Stimulated activated CD4-positive, alpha-beta T cell treated with anti-CD3 and anti-CD28 coated beads, Interleukin-12 subunit alpha, Interleukin-12 subunit beta, amount 100 ng/mL, for 4 hours (primary cell): ENCODE measurements around the gene TMEM200A.

Experiments used
- DNase-seq: peaks from one replicate; pipeline ENCODE4 v3.0.0-alpha.2; 2020

The TMEM200A gene

GRCh38 chr6:130379223-130379622 is 13.4 kb downstream of the TMEM200A start:
- no peak for DNase-seq

- DNase-seq: no peak
These were observed 15.2 kb downstream of the TMEM200A start for GRCh38 chr6:130381012-130381411.

GRCh38 chr6:130381459-130382380 is 15.9 kb downstream of the TMEM200A start:
- no peak for DNase-seq

DNA sequence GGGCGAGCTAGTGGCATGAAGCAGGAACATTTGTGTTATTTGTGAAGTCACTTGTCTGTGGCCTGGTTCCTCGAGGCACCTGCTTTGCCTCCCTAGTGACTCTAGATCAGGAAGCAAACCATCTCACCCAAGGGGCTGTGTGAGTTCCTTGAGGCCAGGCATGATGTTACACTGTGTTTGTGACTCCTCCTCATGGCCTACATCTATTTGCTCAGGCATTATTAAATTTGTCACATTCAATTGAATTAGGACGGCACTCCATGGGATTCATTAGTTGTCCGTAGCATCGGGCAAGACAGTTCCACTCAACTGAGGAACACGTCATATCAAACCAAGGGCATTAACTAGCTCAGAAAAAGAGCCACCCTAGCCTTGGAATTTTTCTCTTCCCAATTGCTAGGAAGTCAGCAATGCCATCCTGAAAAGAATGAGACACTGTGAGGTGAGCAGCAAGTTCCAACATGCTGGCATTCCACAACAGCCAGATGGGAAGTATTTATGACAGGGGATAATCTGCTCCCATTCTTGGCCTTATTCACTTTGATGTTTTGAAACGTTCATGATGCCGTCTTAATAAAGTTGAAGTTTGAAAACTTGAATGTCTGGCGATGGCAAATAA is 17.2 kb downstream of the TMEM200A start:
- DNase-seq: no peak

DNA sequence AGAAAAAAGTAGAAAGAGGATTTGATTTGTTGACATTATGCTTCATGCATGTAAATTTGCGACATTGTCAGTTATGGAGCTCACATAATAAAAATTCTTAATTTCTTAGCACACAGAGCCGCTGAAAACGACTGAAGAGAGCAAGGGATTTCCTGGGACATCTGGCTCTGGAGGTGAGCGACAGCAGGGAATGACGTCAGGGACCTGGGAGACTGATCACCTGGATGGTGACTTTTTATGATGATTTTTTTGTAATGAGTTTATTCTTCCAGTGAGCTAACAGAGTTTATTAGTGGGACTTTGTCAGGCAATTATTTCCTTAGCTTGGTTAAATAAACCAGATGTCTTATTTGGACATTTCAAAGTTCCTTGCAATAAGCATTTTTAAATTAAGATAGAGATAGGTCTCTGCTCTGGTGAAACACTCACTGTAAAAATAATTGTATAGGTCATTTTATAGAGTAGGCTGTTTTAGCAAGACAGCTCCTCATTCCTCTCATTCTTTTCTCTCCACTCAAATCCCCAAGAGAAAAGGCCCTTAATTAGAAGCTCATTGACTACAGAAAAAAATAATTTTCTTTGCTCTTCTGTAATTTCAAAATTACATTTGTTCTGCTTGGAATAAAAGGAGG is 19.4 kb downstream of the TMEM200A start:
- no peak for DNase-seq

DNA sequence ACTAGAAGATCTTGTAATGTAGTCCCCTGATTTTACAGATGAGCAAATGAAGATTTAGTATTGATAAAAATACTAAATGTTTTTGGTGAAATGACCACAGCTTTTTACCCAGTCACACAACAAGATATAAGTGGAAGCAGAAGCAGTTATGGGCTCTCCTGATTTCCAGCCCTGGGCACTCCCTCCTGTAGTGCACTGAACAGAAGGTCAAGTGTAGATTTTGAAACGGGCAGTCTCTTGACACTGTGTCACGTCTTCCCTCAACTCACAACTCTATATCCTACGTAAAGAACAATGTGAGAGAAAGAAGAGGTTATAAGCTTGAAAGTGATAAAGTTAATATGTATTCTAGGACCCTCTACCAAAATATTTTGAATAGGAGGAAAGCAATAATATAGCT is 23.3 kb downstream of the TMEM200A start:
- no peak for DNase-seq

GRCh38 chr6:130390890-130391289 is 25.1 kb downstream of the TMEM200A start:
- DNase-seq: no peak

- no peak for DNase-seq
These were observed 27.5 kb downstream of the TMEM200A start for GRCh38 chr6:130393306-130393705.

- no peak for DNase-seq
These were observed 28.4 kb downstream of the TMEM200A start for GRCh38 chr6:130394246-130394645.

GRCh38 chr6:130395164-130395563 is 29.3 kb downstream of the TMEM200A start:
- no peak for DNase-seq

GRCh38 chr6:130396722-130397121 is 30.9 kb downstream of the TMEM200A start:
- no peak for DNase-seq

DNA sequence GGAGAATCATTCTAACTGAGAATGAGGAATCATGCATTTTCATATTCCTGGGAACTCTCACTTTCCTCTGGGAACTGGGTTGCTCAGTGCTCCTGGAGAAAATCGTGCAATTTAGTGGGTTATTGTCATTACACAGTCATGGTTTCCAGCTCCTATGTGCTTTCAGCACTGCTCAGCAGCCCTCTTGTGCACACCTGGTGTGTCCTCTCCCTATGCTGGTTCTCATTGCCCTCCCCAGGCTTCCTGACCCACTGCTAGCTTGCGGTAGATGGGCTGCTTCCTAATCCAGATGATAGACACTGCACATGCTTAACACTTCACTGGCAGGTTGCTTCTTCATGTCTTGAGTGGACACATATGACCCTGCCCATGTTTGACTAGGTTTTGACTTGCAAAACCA is 39.7 kb downstream of the TMEM200A start:
- DNase-seq: no peak

DNA sequence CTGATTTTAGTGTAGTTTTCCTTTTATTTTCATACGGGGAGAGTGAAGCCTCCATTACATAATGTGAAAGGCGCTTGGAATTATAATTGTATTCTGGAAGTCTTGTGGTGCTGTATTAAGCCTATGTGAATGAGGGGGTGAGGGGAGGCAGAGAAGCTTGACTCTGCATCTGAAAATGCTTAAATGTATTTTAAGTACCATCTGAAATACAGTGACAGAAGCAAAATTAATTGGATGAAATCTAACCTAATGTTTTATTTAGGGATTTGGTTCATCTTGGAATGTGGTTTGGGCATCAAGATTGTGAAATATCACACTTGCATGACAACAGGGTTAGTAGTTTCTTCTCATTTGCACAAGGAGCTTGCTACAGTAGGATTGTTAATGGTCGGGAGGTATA is 41.2 kb downstream of the TMEM200A start:
- DNase-seq: no peak

GRCh38 chr6:130409418-130410100 is 43.7 kb downstream of the TMEM200A start:
- DNase-seq: no peak

GRCh38 chr6:130411481-130411880 is 45.7 kb downstream of the TMEM200A start:
- no peak for DNase-seq

- DNase-seq: no peak
These were observed 46.9 kb downstream of the TMEM200A start for GRCh38 chr6:130412556-130413290.

- no peak for DNase-seq
These were observed 52.1 kb downstream of the TMEM200A start for GRCh38 chr6:130417951-130418350.

GRCh38 chr6:130420911-130421310 is 55.1 kb downstream of the TMEM200A start:
- DNase-seq: no peak

DNA sequence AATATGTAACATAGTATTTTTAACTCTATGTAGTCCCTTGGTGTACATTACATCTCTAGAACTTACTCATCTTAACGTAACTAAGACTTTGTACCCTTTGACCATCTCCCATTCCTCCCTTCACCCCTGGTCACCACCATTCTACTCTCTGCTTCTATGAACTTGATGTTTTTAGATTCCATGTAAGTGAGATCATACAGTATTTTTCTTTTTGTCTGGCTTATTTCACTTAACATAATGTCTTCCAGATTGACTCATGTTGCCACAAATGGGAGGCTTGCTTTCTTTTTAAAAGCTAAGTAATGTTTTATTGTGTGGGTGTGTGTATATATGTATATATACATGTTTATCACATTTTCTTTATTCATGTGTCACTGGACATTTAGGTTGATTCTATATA is 55.8 kb downstream of the TMEM200A start:
- DNase-seq: no peak

DNA sequence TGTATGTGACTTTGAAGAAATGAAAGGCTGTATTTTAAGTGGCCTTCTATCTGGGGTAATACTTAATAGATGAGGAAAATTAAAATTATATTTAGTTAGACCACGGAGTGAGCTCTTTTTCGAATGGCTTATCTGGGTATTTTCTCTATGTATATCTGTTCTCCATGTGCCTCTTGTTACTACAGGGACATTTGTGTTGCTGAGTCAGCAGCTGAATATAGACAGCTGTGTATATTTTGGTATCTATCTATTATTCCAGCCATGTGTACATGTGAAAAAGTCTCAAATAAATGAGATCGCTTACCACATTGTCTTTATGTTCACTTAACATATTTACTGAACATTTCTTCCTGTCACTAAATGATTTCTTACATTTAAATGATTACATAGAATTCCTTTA is 57.2 kb downstream of the TMEM200A start:
- DNase-seq: no peak

DNA sequence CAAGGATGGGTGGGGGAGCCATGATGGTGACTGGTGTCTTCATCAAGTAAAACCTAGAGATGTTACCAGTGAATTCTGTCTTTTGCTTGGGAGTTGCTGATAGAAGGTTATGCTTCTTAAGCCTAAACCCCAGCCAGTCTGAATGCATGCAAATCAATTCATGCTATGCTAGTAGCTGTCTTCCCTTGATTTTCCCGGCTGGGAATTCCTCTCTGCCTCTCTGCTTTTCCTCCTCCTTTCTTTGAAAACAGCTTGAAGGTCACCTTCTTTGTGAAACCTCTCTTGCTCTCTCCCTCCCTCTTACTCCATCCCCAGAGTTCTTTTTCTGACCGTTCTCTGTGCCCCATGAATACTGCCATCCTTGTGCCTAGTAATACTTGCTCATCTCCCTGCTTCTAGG is 58.9 kb downstream of the TMEM200A start:
- DNase-seq: no peak

DNA sequence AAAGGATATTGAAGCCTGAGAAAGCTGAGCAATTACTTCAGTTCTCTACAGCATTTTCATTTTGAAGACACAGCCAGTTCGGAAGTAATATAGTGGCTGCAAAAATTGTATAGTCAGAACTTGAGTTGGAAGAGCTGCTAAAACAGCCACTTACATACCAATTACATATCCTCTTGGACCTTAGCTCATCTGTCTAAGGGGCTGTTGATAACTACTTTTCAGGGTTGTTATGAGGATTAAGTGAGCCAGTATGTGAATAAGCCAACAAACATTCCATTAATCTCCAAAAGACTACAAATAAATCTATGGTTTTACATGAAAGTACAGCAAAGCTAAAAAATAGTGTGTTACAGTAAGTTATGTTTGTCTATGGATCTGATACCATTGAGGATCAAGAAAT is 59.7 kb downstream of the TMEM200A start:
- no peak for DNase-seq
